MM.1S (cell line): Measurements from ENCODE around the gene S100P.
"Not testable (repeated sequence)": the region's sequence is repeated elsewhere in the genome, so short reads cannot be mapped to it uniquely, and the experiment has no call there.

Experiments used
- DNase-seq: peaks from one replicate; pipeline ENCODE4 v3.0.0-alpha.2; 2015
- H2AFZ ChIP-seq: fragments of 300-600 bp; sonication (generic); 2 replicates; pipeline ENCODE4 v1.6.0; 2016; ENCODE audit warnings: antibody characterized with exemption, low read length
- H3F3A ChIP-seq: fragments of 300-600 bp; sonication (generic); 2 replicates; pipeline ENCODE4 v1.6.1; 2016; ENCODE audit warnings: mild to moderate bottlenecking, antibody characterized with exemption, low read length, moderate library complexity, mixed read lengths; ENCODE audit not compliant: insufficient read depth
- H3K27ac ChIP-seq: fragments of 300-600 bp; sonication (generic); 2 replicates; pipeline ENCODE4 v1.5.1; 2016; ENCODE audit warnings: mild to moderate bottlenecking, low read length
- H3K27me3 ChIP-seq: fragments of 300-600 bp; sonication (generic); replicated peaks from 2 replicates; pipeline ENCODE4 v1.6.0; 2016; ENCODE audit warnings: low read length; ENCODE audit not compliant: insufficient read depth
- H3K36me3 ChIP-seq: fragments of 300-600 bp; sonication (generic); replicated peaks from 2 replicates; pipeline ENCODE4 v1.6.1; 2016; ENCODE audit warnings: mild to moderate bottlenecking, low read length, mixed read lengths; ENCODE audit not compliant: insufficient read depth
- H3K4me1 ChIP-seq: fragments of 300-600 bp; sonication (generic); 2 replicates; pipeline ENCODE4 v1.6.1; 2016; ENCODE audit warnings: low read length, mixed read lengths
- H3K4me2 ChIP-seq: fragments of 300-600 bp; sonication (generic); 2 replicates; pipeline ENCODE4 v1.6.0; 2016; ENCODE audit warnings: low read depth, low read length
- H3K4me3 ChIP-seq: fragments of 300-600 bp; sonication (generic); 2 replicates; pipeline ENCODE4 v1.5.1; 2016; ENCODE audit warnings: low read length, mixed read lengths
- H3K79me2 ChIP-seq: fragments of 300-600 bp; sonication (generic); 2 replicates; pipeline ENCODE4 v1.6.1; 2016; ENCODE audit warnings: mixed run types, low read length, mixed read lengths
- H3K9ac ChIP-seq: fragments of 300-600 bp; sonication (generic); 2 replicates; pipeline ENCODE4 v1.6.1; 2016; ENCODE audit warnings: low read length, mixed read lengths
- H3K9me2 ChIP-seq: fragments of 300-600 bp; sonication (generic); replicated peaks from 2 replicates; pipeline ENCODE4 v1.6.1; 2016; ENCODE audit warnings: mild to moderate bottlenecking, low read length, mixed read lengths; ENCODE audit not compliant: insufficient read depth
- H3K9me3 ChIP-seq: fragments of 300-600 bp; sonication (generic); replicated peaks from 2 replicates; pipeline ENCODE4 v1.6.1; 2016; ENCODE audit warnings: mild to moderate bottlenecking, low read length, mixed read lengths; ENCODE audit not compliant: insufficient read depth
- H4K20me1 ChIP-seq: fragments of 300-600 bp; sonication (generic); 2 replicates; pipeline ENCODE4 v1.6.1; 2016; ENCODE audit warnings: mild to moderate bottlenecking, low read length, moderate library complexity, mixed read lengths; ENCODE audit not compliant: insufficient read depth
- CTCF ChIP-seq: fragments of 300-600 bp; sonication (generic); IDR thresholded peaks from 2 replicates; pipeline ENCODE4 v1.5.1; 2016; ENCODE audit warnings: antibody characterized with exemption, low read length, mixed read lengths
- EZH2 ChIP-seq: fragments of 300-600 bp; sonication (generic); optimal IDR thresholded peaks from 2 replicates; pipeline ENCODE3; 2017; ENCODE audit warnings: low read depth, mild to moderate bottlenecking, antibody characterized with exemption, low read length, mixed read lengths
- EZH2phosphoT487 ChIP-seq: fragments of 300-600 bp; sonication (generic); IDR thresholded peaks from 2 replicates; pipeline ENCODE4 v1.6.1; 2018; ENCODE audit warnings: antibody characterized with exemption, low read length

Gene S100P

GRCh38 chr4:6724421-6725111 lies 30.9 kb downstream of the S100P start:
- Histone ChIP-seq H3K4me3 (no peak overlapping the region), H3K79me2 (no peaks in the 10 kb centered on the region), H3K4me2 (no peak overlapping the region), H3F3A (no peaks in the 10 kb centered on the region), H3K9me2 (no peaks in the 10 kb centered on the region), H3K36me3 (no peaks in the 10 kb centered on the region), H2AFZ (no peak overlapping the region), H3K27ac (no peak overlapping the region), H3K9me3 (no peaks in the 10 kb centered on the region), H3K4me1 (0 out of 2 replicates have a peak, but pooled peaks cover 6% of the 10 kb centered on the region), H3K27me3 (peaks cover 8% of the 10 kb centered on the region; the same call in 1 of the 2 replicates), H3K9ac (no peak overlapping the region), H4K20me1 (no peaks in the 10 kb centered on the region; the same call in 1 of the 2 replicates)
- TF ChIP-seq CTCF (no peak), EZH2phosphoT487 (no peak), EZH2 (no peak)
- no peak for DNase-seq

- not testable (repeated sequence) for H3F3A ChIP-seq, H3K9ac ChIP-seq, H3K4me3 ChIP-seq
Measured at GRCh38 chr4:6725427-6725961, 31.8 kb downstream of the S100P start.

GRCh38 chr4:6727081-6727942 lies 33.6 kb downstream of the S100P start:
- Histone ChIP-seq H3K79me2 (no peaks in the 10 kb centered on the region), H3K9ac (no peak overlapping the region), H4K20me1 (no peaks in the 10 kb centered on the region; the same call in 1 of the 2 replicates), H2AFZ (no peak overlapping the region), H3K4me1 (no peaks in the 10 kb centered on the region), H3K9me3 (no peaks in the 10 kb centered on the region), H3K27me3 (peaks cover 17% of the 10 kb centered on the region), H3F3A (no peaks in the 10 kb centered on the region), H3K27ac (no peak overlapping the region), H3K4me3 (no peak overlapping the region), H3K36me3 (no peaks in the 10 kb centered on the region), H3K9me2 (no peaks in the 10 kb centered on the region), H3K4me2 (no peak overlapping the region)
- DNase-seq, result no peak
- no peak for TF ChIP-seq CTCF
- no peak for TF ChIP-seq EZH2
- TF ChIP-seq EZH2phosphoT487, result no peak

More at GRCh38 chr4:6725427-6725961, 31.8 kb downstream of the S100P start:
- H4K20me1 ChIP-seq, DNase-seq, H2AFZ ChIP-seq, H3K9me2 ChIP-seq, H3K27ac ChIP-seq, H3K9me3 ChIP-seq, H3K4me2 ChIP-seq, H3K4me1 ChIP-seq, H3K36me3 ChIP-seq, H3K79me2 ChIP-seq: not testable (repeated sequence)
- H3K27me3 ChIP-seq, result peaks cover 12% of the 10 kb centered on the region; the same call in 1 of the 2 replicates
